ENCODE data around the gene ELOVL3. TPM values are rescaled to one million over a fixed set of nuclear protein-coding genes. Genes with fewer than 3 reads are reported as not detected.
"Not testable (repeated sequence)": the region's sequence is repeated elsewhere in the genome, so short reads cannot be mapped to it uniquely, and the experiment has no call there.

The ELOVL3 gene
- total RNA-seq, 1 donor from 2014 or later = not detected

DNA sequence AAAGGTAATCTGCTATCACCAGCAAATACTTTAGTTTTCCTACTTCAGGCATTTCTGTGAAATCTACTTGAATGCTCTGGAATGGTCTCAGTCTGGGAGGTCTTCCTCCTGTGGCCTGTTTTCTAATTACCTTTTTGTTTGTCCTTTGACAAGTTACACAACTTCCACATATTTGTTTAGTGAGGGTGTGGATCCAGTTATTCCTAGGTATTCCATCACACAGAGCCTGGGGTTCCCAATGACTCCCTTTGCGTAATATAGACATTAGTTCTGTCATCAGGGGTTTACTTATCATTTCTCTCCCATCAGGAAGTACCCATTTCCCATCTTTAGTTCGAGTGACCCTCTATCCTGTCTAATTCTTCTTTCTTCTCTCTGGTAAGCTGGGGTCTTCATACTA is 28.1 kb upstream of the ELOVL3 start:
- Histone ChIP-seq H3K27ac (replicated peaks) (no peak overlapping the region), H3K36me3 (no peaks in the 10 kb centered on the region), H3K9me3 (replicated peaks) (no peaks in the 10 kb centered on the region), H3K4me1 (no peaks in the 10 kb centered on the region), H3K4me3 (no peak overlapping the region), H3K27me3 (ENCODE audit: low read depth) (no peaks in the 10 kb centered on the region)
- no peak for DNase-seq
- TF ChIP-seq, protein P1, sequence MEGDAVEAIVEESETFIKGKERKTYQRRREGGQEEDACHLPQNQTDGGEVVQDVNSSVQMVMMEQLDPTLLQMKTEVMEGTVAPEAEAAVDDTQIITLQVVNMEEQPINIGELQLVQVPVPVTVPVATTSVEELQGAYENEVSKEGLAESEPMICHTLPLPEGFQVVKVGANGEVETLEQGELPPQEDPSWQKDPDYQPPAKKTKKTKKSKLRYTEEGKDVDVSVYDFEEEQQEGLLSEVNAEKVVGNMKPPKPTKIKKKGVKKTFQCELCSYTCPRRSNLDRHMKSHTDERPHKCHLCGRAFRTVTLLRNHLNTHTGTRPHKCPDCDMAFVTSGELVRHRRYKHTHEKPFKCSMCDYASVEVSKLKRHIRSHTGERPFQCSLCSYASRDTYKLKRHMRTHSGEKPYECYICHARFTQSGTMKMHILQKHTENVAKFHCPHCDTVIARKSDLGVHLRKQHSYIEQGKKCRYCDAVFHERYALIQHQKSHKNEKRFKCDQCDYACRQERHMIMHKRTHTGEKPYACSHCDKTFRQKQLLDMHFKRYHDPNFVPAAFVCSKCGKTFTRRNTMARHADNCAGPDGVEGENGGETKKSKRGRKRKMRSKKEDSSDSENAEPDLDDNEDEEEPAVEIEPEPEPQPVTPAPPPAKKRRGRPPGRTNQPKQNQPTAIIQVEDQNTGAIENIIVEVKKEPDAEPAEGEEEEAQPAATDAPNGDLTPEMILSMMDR (IDR thresholded peaks at IDR 0.05; ENCODE audit: borderline replicate concordance) = no peak
- intact Hi-C loops (cut with micrococcal nuclease) = no loop called here

DNA sequence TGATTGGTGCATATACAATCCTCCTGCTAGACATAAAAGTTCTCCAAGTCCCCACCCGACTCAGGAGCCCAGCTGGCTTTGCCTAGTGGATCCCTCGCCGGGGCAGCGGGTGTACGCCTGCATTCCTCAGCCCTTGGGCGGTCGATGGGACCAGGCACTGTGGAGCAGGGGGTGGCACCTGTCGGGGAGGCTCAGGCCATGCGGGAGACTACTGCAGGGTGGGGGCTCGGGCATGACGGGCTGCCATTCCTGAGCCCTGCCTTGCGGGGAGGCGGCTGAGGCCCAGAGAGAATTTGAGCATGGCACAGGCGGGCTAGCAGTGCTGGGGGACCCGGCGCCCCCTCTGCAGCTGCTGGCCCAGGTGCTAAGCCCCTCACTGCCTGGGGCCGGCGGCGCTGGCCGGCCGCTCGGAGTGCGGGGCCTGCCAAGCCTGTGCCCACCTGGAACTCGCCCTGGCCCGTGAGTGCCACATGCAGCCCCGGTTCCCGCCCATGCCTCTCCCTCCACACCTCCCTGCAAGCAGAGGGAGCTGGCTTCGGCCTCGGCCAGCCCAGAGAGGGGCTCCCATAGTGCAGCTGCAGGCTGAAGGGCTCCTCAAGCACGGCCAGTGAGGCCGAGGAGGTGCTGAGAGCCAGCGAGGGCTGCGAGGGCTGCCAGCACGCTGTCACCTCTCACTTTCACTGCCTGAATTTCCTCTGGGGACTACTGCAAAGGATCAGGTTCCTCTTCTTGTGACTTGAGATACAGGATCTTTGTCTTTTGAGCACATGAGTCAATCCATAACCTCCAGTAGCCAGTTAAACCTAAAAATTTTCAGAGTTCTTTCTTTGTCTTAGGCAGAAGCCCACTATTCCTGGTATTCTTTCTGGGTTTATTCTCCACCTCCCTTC is 25.1 kb upstream of the ELOVL3 start:
- intact Hi-C loops (cut with micrococcal nuclease) = no loop called here
- Histone ChIP-seq H3K4me1 (no peaks in the 10 kb centered on the region), H3K9me3 (replicated peaks) (peaks cover 14% of the 10 kb centered on the region), H3K27ac (replicated peaks) (no peak overlapping the region), H3K4me3 (no peak overlapping the region), H3K36me3 (no peaks in the 10 kb centered on the region), H3K27me3 (ENCODE audit: low read depth) (no peaks in the 10 kb centered on the region)
- TF ChIP-seq, protein P1 (IDR thresholded peaks at IDR 0.05; ENCODE audit: borderline replicate concordance) = no peak
- DNase-seq = no peak

DNA sequence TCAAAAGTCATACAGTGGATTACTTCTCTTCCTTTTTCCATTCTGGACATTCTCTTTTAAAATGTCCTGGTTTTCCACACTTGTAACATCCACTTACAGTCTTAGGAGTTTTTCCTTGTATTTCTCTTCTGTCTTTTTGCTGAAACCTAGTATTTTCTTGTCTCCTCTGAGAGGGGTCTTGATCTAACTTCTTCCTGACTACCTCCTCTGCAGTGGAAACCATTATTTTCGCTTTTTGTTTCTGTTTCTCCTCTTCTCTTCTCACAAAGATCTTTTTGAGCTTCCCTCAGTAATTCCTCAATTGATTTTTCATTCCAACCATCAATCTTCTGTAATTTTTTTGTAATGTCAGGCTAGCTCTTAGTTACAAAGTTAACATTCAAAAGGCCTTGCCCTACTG is 23.7 kb upstream of the ELOVL3 start:
- Histone ChIP-seq H3K36me3 (no peaks in the 10 kb centered on the region), H3K27ac (replicated peaks) (no peak overlapping the region), H3K4me3 (no peak overlapping the region), H3K9me3 (replicated peaks) (peaks cover 14% of the 10 kb centered on the region), H3K27me3 (ENCODE audit: low read depth) (no peaks in the 10 kb centered on the region), H3K4me1 (peaks cover 2% of the 10 kb centered on the region)
- DNase-seq = no peak
- TF ChIP-seq, protein P1 (IDR thresholded peaks at IDR 0.05; ENCODE audit: borderline replicate concordance) = no peak
- intact Hi-C loops (cut with micrococcal nuclease) = no loop called here

DNA sequence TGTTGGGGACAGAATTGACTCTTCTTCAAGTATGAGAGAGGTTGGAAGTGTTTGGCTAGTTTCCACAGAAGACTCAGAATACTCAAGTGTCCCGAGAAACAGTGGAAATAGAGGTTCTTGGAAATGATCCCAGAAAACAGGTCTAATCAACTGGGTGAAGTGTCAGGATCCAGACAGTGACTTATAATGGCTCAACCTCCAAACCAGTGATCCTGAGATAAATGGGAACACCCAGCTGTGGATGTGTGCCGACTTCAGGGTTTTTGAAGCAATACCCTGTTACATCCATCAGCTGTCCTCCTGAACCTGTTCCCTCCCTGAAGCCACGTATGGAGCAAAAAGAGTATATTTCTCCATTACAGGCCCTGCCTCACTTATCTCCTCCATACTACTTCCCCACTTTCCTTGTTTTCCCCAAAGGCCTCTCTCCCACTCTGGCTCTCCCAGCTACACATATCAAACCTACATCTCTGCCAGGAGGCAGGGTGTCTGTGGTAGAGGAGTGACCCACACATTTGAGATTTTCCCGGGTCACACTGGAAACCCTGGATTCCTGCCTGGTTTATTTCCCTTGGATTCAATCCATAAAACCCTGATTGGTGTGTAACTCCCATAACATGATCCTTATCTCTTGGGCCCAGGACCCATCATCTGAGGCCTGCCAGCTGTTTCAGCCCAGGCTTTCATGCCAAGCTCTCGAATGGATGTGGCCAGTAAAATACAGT is 17.6 kb upstream of the ELOVL3 start:
- Histone ChIP-seq H3K27me3 (ENCODE audit: low read depth) (no peaks in the 10 kb centered on the region), H3K4me3 (no peak overlapping the region), H3K36me3 (no peaks in the 10 kb centered on the region), H3K4me1 (peaks cover 16% of the 10 kb centered on the region), H3K9me3 (replicated peaks) (peaks cover 14% of the 10 kb centered on the region), H3K27ac (replicated peaks) (no peak overlapping the region)
- DNase-seq = no peak
- intact Hi-C loops (cut with micrococcal nuclease) = no loop called here
- TF ChIP-seq, protein P1 (IDR thresholded peaks at IDR 0.05; ENCODE audit: borderline replicate concordance) = no peak

DNA sequence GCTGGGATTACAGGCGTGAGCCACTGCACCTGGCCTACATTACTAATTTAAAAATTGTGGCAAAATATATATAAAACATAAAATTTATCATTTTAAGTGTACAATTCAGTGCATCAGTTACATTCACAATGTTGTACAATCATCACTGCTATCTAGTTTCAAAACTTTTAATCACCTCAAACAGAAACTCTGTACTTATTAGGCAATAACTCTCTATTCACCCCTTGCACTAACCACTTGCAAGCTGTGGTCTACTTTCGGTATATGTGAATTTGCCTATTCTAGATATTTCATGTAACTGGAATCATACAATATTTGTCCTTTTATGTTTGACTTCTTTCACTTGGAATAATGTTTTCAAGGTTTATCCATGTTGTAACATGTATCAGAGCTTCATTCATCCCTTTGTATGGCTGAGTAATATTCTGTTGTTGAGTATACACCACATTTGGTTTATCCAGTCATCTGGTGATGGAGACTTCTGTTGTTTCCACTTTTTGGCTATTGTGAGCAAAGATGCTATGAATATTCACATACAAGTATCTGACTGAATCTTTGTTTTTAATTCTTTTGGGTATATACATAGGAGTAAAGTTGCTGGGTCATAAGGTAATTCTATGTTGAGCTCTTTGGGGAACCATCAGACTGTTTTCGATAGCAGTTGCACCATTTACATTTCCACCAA is 14.3 kb upstream of the ELOVL3 start:
- no peaks in the 10 kb centered on the region for H3K36me3 ChIP-seq
- no peak for DNase-seq
- intact Hi-C loops (cut with micrococcal nuclease) = no loop called here
- no peaks in the 10 kb centered on the region for H3K9me3 ChIP-seq (replicated peaks)
- TF ChIP-seq, protein P1 (IDR thresholded peaks at IDR 0.05; ENCODE audit: borderline replicate concordance) = no peak
- peaks cover 16% of the 10 kb centered on the region for H3K4me1 ChIP-seq
- H3K27me3 ChIP-seq (ENCODE audit: low read depth) = no peaks in the 10 kb centered on the region
- no peak overlapping the region for H3K27ac ChIP-seq (replicated peaks)
- H3K4me3 ChIP-seq = no peak overlapping the region

DNA sequence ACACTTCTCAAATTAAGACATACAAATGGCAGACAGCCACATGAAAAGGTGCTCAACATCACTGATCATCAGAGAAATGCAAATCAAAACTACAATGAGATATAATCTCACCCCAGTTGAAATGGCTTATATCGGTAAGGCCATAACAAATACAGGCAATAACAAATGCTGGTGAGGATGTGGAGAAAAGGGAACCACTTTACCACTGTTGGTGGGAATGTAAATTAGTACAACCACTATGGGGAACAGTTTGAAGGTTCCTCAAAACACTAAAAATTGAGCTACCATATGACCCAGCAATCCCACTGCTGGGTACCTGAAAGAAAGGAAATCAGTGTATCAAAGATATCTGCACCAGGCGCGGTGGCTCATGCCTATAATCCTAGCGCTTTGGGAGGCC is 12.5 kb upstream of the ELOVL3 start:
- intact Hi-C loops (cut with micrococcal nuclease) = not testable (repeated sequence)

More for the DNA sequence above, 12.5 kb upstream of the ELOVL3 start:
- DNase-seq; H3K4me3 ChIP-seq; H3K27ac ChIP-seq (replicated peaks); H3K27me3 ChIP-seq (ENCODE audit: low read depth); H3K4me1 ChIP-seq; H3K9me3 ChIP-seq (replicated peaks); H3K36me3 ChIP-seq: not testable (repeated sequence)
